Prostate gland (tissue), 2 donors: ENCODE data around the gene PDGFA.

Experiments
- POLR2A ChIP-seq: fragments of 450-650 bp; IDR thresholded peaks from one replicate; pipeline ENCODE4 v1.6.1; 2016; ENCODE audit warnings: antibody characterized with exemption, mild to moderate bottlenecking
- TF ChIP-seq, protein P1 (sequence below), 4 experiments: fragments of 200-600 bp in 2 of 4; fragments of 450-650 bp in 2 of 4; sonication (generic) in 2 of 4; IDR thresholded peaks; 1 replicate in 3 of 4; 2 replicates in 1 of 4; pipeline ENCODE4 v1.5.1; 2016 to 2019; ENCODE audit warnings: antibody characterized with exemption in 4 of 4, mild to moderate bottlenecking in 2 of 4, moderate library complexity in 2 of 4

- TF ChIP-seq, protein P1, sequence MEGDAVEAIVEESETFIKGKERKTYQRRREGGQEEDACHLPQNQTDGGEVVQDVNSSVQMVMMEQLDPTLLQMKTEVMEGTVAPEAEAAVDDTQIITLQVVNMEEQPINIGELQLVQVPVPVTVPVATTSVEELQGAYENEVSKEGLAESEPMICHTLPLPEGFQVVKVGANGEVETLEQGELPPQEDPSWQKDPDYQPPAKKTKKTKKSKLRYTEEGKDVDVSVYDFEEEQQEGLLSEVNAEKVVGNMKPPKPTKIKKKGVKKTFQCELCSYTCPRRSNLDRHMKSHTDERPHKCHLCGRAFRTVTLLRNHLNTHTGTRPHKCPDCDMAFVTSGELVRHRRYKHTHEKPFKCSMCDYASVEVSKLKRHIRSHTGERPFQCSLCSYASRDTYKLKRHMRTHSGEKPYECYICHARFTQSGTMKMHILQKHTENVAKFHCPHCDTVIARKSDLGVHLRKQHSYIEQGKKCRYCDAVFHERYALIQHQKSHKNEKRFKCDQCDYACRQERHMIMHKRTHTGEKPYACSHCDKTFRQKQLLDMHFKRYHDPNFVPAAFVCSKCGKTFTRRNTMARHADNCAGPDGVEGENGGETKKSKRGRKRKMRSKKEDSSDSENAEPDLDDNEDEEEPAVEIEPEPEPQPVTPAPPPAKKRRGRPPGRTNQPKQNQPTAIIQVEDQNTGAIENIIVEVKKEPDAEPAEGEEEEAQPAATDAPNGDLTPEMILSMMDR (IDR thresholded peaks at IDR 0.05): no peak
- no peak for TF ChIP-seq POLR2A
Measured at GRCh38 chr7:497346-497745, 22.3 kb downstream of the PDGFA start.
